Measurements from ENCODE around the gene NAPB. TPM values are rescaled to one million over a fixed set of nuclear protein-coding genes. Genes with fewer than 3 reads are reported as not detected.

Gene NAPB
- total RNA-seq, 1 experiment from 2014 or later, result 4.6 TPM

DNA sequence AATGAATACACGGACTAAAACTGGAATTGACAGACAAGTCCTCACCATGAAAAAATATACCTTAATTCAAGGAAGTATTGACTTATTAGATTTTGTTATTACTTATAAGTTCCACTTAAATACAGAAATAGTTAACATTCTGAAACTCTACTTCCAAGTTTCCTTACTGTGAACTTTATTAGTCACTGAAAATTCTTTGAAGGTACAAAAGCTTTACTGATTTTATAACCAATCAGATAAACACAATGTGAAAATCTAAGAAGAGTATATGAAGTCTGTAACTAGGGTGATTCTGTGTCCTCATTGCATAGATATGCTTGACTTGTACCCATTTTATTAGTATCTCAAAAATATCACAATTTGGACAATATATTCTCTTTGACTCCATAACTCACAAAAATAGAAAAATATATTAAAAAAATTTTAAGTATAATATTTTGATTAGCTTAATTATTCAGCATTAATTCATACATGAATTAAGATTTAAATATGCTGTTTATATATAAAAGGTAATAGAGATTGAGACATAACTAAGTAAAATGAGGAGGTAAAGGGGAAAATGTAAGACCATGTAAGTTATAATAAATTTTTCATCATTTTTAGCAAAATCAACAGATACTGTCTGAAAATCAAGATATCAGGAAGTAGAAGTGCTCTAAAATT lies 6.6 kb downstream of the NAPB start:
- H3K4me1 Mint-ChIP-seq (ENCODE audit: low read depth, unreplicated experiment), result no peaks in the 10 kb centered on the region
- no peaks in the 10 kb centered on the region for H3K9me3 Mint-ChIP-seq (ENCODE audit: low read depth, unreplicated experiment)
- BruUV-seq (replicated peaks), result no TSS peak
- TF ChIP-seq, protein P1, sequence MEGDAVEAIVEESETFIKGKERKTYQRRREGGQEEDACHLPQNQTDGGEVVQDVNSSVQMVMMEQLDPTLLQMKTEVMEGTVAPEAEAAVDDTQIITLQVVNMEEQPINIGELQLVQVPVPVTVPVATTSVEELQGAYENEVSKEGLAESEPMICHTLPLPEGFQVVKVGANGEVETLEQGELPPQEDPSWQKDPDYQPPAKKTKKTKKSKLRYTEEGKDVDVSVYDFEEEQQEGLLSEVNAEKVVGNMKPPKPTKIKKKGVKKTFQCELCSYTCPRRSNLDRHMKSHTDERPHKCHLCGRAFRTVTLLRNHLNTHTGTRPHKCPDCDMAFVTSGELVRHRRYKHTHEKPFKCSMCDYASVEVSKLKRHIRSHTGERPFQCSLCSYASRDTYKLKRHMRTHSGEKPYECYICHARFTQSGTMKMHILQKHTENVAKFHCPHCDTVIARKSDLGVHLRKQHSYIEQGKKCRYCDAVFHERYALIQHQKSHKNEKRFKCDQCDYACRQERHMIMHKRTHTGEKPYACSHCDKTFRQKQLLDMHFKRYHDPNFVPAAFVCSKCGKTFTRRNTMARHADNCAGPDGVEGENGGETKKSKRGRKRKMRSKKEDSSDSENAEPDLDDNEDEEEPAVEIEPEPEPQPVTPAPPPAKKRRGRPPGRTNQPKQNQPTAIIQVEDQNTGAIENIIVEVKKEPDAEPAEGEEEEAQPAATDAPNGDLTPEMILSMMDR (IDR thresholded peaks at IDR 0.05; ENCODE audit: unreplicated experiment), result no peak
- H3K27me3 Mint-ChIP-seq (ENCODE audit: unreplicated experiment), result no peaks in the 10 kb centered on the region
- CTCF ChIA-PET, result no interaction called here
- H3K27ac Mint-ChIP-seq (ENCODE audit: unreplicated experiment), result no peak overlapping the region
- intact Hi-C loops (cut with micrococcal nuclease; ENCODE audit: unreplicated experiment), result loop anchor here (10.0 kb wide), 1 partner anchor 50 kb away; the partner anchor contains the start of gene GZF1
- H3K36me3 Mint-ChIP-seq (ENCODE audit: insufficient read depth, unreplicated experiment), result no peaks in the 10 kb centered on the region
- no peak for DNase-seq
- no peak overlapping the region for H3K4me3 Mint-ChIP-seq (ENCODE audit: low read depth, unreplicated experiment)

DNA sequence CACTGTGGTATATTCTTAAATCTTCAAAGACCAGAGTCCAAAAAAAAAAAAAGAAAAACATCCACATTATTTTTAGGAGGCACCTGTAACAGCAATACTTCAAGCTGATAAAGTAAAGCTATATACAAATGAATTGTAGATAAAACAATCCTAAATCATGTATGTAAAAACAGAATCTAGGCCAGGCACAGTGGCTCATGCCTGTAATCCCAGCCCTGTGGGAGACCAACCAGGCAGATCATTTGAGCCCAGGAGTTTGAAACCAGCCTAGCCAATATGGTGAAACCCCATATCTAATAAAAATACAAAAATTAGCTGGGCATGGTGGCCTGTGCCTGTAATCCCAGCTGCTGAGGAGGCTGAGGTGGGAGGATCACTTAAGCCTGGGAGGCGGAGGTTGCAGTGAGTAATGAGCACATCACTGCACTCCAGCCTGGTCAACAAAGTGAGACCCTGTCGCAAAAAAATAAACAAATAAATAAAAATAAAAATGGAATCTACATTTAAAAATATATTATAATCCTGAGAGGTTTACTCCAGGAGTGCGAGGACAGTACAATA lies 7.3 kb downstream of the NAPB start:
- Mint-ChIP-seq H3K27ac (ENCODE audit: unreplicated experiment) (no peak overlapping the region), H3K9me3 (ENCODE audit: low read depth, unreplicated experiment) (no peaks in the 10 kb centered on the region), H3K4me3 (ENCODE audit: low read depth, unreplicated experiment) (no peak overlapping the region), H3K4me1 (ENCODE audit: low read depth, unreplicated experiment) (no peaks in the 10 kb centered on the region), H3K36me3 (ENCODE audit: insufficient read depth, unreplicated experiment) (no peaks in the 10 kb centered on the region), H3K27me3 (ENCODE audit: unreplicated experiment) (no peaks in the 10 kb centered on the region)
- TF ChIP-seq, protein P1 (IDR thresholded peaks at IDR 0.05; ENCODE audit: unreplicated experiment), result no peak
- intact Hi-C loops (cut with micrococcal nuclease; ENCODE audit: unreplicated experiment), result loop anchor here (10.0 kb wide), 1 partner anchor 49 kb away; the partner anchor contains the start of gene GZF1
- CTCF ChIA-PET, result no interaction called here
- DNase-seq, result no peak
- no TSS peak for BruUV-seq (replicated peaks)

GRCh38 chr20:23412026-23412425 lies 9.3 kb downstream of the NAPB start:
- H3K27ac Mint-ChIP-seq (ENCODE audit: unreplicated experiment), result no peak overlapping the region
- H3K4me1 Mint-ChIP-seq (ENCODE audit: low read depth, unreplicated experiment), result no peaks in the 10 kb centered on the region
- H3K27me3 Mint-ChIP-seq (ENCODE audit: unreplicated experiment), result no peaks in the 10 kb centered on the region
- no peaks in the 10 kb centered on the region for H3K36me3 Mint-ChIP-seq (ENCODE audit: insufficient read depth, unreplicated experiment)
- no peaks in the 10 kb centered on the region for H3K9me3 Mint-ChIP-seq (ENCODE audit: low read depth, unreplicated experiment)
- CTCF ChIA-PET, result no interaction called here
- BruUV-seq (replicated peaks), result no TSS peak
- intact Hi-C loops (cut with micrococcal nuclease; ENCODE audit: unreplicated experiment), result loop anchor here (10.0 kb wide), 1 partner anchor 47 kb away; the partner anchor contains the start of gene GZF1
- no peak overlapping the region for H3K4me3 Mint-ChIP-seq (ENCODE audit: low read depth, unreplicated experiment)
- TF ChIP-seq, protein P1 (IDR thresholded peaks at IDR 0.05; ENCODE audit: unreplicated experiment), result no peak
- no peak for DNase-seq

GRCh38 chr20:23410916-23411695 lies 10.2 kb downstream of the NAPB start:
- no TSS peak for BruUV-seq (replicated peaks)
- intact Hi-C loops (cut with micrococcal nuclease; ENCODE audit: unreplicated experiment), result loop anchor here (10.0 kb wide), 1 partner anchor 46 kb away; the partner anchor contains the start of gene GZF1
- no peak for DNase-seq
- Mint-ChIP-seq H3K9me3 (ENCODE audit: low read depth, unreplicated experiment) (no peaks in the 10 kb centered on the region), H3K4me3 (ENCODE audit: low read depth, unreplicated experiment) (no peak overlapping the region), H3K36me3 (ENCODE audit: insufficient read depth, unreplicated experiment) (no peaks in the 10 kb centered on the region), H3K27ac (ENCODE audit: unreplicated experiment) (no peak overlapping the region), H3K27me3 (ENCODE audit: unreplicated experiment) (no peaks in the 10 kb centered on the region), H3K4me1 (ENCODE audit: low read depth, unreplicated experiment) (no peaks in the 10 kb centered on the region)
- CTCF ChIA-PET, result no interaction called here
- TF ChIP-seq, protein P1 (IDR thresholded peaks at IDR 0.05; ENCODE audit: unreplicated experiment), result no peak
